K562 (cell line): Measurements from ENCODE around the gene AAMP. TPM values are rescaled to one million over a fixed set of nuclear protein-coding genes. Genes with fewer than 3 reads are reported as not detected.

Source experiments
- ATAC-seq: fragments of 200-7000 bp; cut with Tn5 transposase; 3 replicates; pipeline ENCODE4 v1.9.1; 2020; ENCODE audit warnings: moderate library complexity
- BruUV-seq: library from RNA; stranded (reverse); fragments of 400-500 nt; replicated peaks from 2 replicates; lab custom pipeline; 2021; lab: Mats Ljungman, UMichigan
- CTCF ChIA-PET: fragments of 300-600 bp; formaldehyde crosslinking; extraction: SDS; loops from one replicate; lab custom pipeline; 2021; ENCODE audit warnings: low intra/inter-chr PET ratio; lab: Yijun Ruan, JAX
- POLR2A ChIA-PET: fragments of 300-600, 350-650 bp; sonication (Branson Sonifier 250); formaldehyde crosslinking; extraction: SDS; loops from one replicate; lab custom pipeline; 2021; ENCODE audit warnings: antibody characterized with exemption, inconsistent platforms; lab: Yijun Ruan, JAX
- DNase-seq, 4 experiments: peaks; one replicate each; pipeline versions ENCODE4 v3.0.0 to v3.0.0-alpha.2; 2011 to 2018; ENCODE audit warnings: low spot score in 3 of 4, mixed read lengths in 3 of 4; ENCODE audit errors: extremely low read depth in 1 of 4
- FAIRE-seq: peaks from 2 replicates; lab custom pipeline; 2011; peaks lifted over from hg19 to GRCh38; lab: Jason Lieb, UNC
- H2AFZ ChIP-seq: 2 replicates; pipeline ENCODE4 v1.6.0; 2011; ENCODE audit warnings: low read depth, low read length, control low read depth, inconsistent platforms
- H3K27ac ChIP-seq: fragments of 200-600 bp; 3 replicates; pipeline ENCODE4 v1.8.0; 2011; ENCODE audit warnings: low read depth, mild to moderate bottlenecking, control low read depth, inconsistent platforms, low read length, moderate library complexity, mixed read lengths; ENCODE audit errors: extremely low read depth
- H3K27me3 ChIP-seq, 2 experiments: fragments of 300-600 bp in 1 of 2; 2 replicates in 1 of 2; 3 replicates in 1 of 2; pipeline versions ENCODE4 v1.6.0 to v1.8.0; 2011; ENCODE audit warnings: inconsistent platforms in 2 of 2, low read length in 2 of 2, mild to moderate bottlenecking in 1 of 2, mixed read lengths in 1 of 2, moderate library complexity in 1 of 2; ENCODE audit not compliant: control insufficient read depth in 2 of 2, insufficient read depth in 2 of 2
- H3K36me3 ChIP-seq: fragments of 300-600 bp; 3 replicates; pipeline ENCODE4 v1.8.0; 2011; ENCODE audit warnings: mild to moderate bottlenecking, low read length, inconsistent platforms; ENCODE audit not compliant: control insufficient read depth, insufficient read depth
- H3K4me1 ChIP-seq, 2 experiments: fragments of 200-600 bp in 1 of 2; replicated peaks in 1 of 2; 2 replicates in 1 of 2; 3 replicates in 1 of 2; pipeline versions ENCODE4 v1.5.1 to v1.8.0; 2011; ENCODE audit warnings: inconsistent platforms in 2 of 2, low read length in 2 of 2, mild to moderate bottlenecking in 1 of 2, mixed read lengths in 1 of 2, moderate library complexity in 1 of 2; ENCODE audit not compliant: control insufficient read depth in 2 of 2, insufficient read depth in 2 of 2
- H3K4me2 ChIP-seq: 2 replicates; pipeline ENCODE4 v1.6.1; 2011; ENCODE audit warnings: low read length, control low read depth, inconsistent platforms, mixed read lengths; ENCODE audit not compliant: insufficient read depth
- H3K4me3 ChIP-seq: fragments of 200-600 bp; sonication (generic), shearing (Covaris generic); 2 replicates; pipeline ENCODE4 v1.5.1; 2016; ENCODE audit warnings: control low read depth, inconsistent platforms
- H3K79me2 ChIP-seq: fragments of 200-600 bp; 3 replicates; pipeline ENCODE4 v1.8.0; 2011; ENCODE audit warnings: low read length, inconsistent platforms; ENCODE audit not compliant: control insufficient read depth, insufficient read depth
- H3K9ac ChIP-seq, 2 experiments: 2 replicates each; pipeline versions ENCODE4 v1.6.0 to v1.6.1; 2011; ENCODE audit warnings: low read depth in 2 of 2, low read length in 2 of 2, control low read depth in 1 of 2, inconsistent platforms in 1 of 2, mild to moderate bottlenecking in 1 of 2, mixed read lengths in 1 of 2; ENCODE audit not compliant: insufficient read depth in 1 of 2
- H3K9me1 ChIP-seq: one replicate; pipeline ENCODE4 v1.6.0; 2011; ENCODE audit warnings: inconsistent platforms, mild to moderate bottlenecking, low read length, moderate library complexity; ENCODE audit not compliant: control insufficient read depth, insufficient read depth
- H3K9me3 ChIP-seq: replicated peaks from 2 replicates; pipeline ENCODE4 v1.5.1; 2011; ENCODE audit warnings: low read depth, low read length, inconsistent platforms; ENCODE audit not compliant: control insufficient read depth, insufficient read depth
- H4K20me1 ChIP-seq: replicated peaks from 2 replicates; pipeline ENCODE4 v1.6.1; 2011; ENCODE audit warnings: low read length, inconsistent platforms, mixed read lengths; ENCODE audit not compliant: control insufficient read depth, insufficient read depth
- ZNF121 ChIP-seq: sonication (generic); formaldehyde crosslinking; conservative IDR thresholded peaks from 2 replicates; pipeline ENCODE4 v1.8.0; 2022; ENCODE audit warnings: missing genetic modification reagents
- ZNF407 ChIP-seq: fragments of 450-650 bp; IDR thresholded peaks from 2 replicates; pipeline ENCODE4 v1.6.1; 2016; ENCODE audit warnings: low read depth
- WGBS: fragments of 100-300 bp; shearing (Covaris generic); methylation state at CpG from one replicate; pipeline ENCODE4 v1.1.6; 2016; ENCODE audit warnings: low coverage, mixed read lengths; ENCODE audit not compliant: insufficient coverage; ENCODE audit errors: missing lambda C conversion rate; 5-methylcytosine and 5-hydroxymethylcytosine counted together
- in situ Hi-C: fragments of 300-500 bp; cut with MboI; formaldehyde crosslinking; loops from 4 replicates; pipeline ENCODE4 v1.15.0; 2018; ENCODE audit warnings: inconsistent platforms, mixed read lengths
- intact Hi-C: fragments of 100-400 bp; cut with micrococcal nuclease; formaldehyde crosslinking; loops from 2 replicates; pipeline ENCODE4 v1.14.2; 2022
- polyA plus RNA-seq, 8 experiments: library from polyadenylated mRNA; depleted of rRNA in 4 of 8; stranded (reverse) in 5 of 8; unstranded in 3 of 8; fragments of >200 nt; fragmentation: Nextera tagmentation in 2 of 8; fragmentation: Illumina TruSeq in 1 of 8; extraction: Ambion mirVana in 2 of 8; extraction: Trizol in 1 of 8; gene quantifications; 2 replicates each; pipeline versions ENCODE4 v1.2.1 to v1.2.3, GENCODE V29; 2011 to 2014; ENCODE audit warnings: inconsistent platforms in 1 of 8, missing spikeins in 1 of 8
- total RNA-seq, 7 experiments: library from RNA; depleted of rRNA in 6 of 7; stranded (reverse); fragments of >200 nt in 6 of 7; fragmentation: Illumina TruSeq in 2 of 7; extraction: Trizol in 2 of 7; gene quantifications; 2 replicates each; pipeline versions ENCODE4 v1.2.1 to v1.2.3, GENCODE V29; 2011 to 2021; ENCODE audit warnings: low replicate concordance in 1 of 7

Gene AAMP
- total and polyA plus RNA-seq, 9 of the 15 experiments (the other 6 are each of a cell fraction or from before 2014, with no cell fraction given): 5.7 to 197 (median 94.1) TPM

- peak overlapping the region; percentile 86; the same call in 1 of the 2 replicates for H2AFZ ChIP-seq
- no peak overlapping the region; the same call in 2 of the 3 replicates for H3K27ac ChIP-seq
- H3K4me3 ChIP-seq: no peak overlapping the region
- H3K9me1 ChIP-seq: no peaks in the 10 kb centered on the region
- 86% methylated on average over 12 of the region's 13 CpGs for WGBS
- FAIRE-seq (no peak), ATAC-seq (no peak)
- peaks cover 33% of the 10 kb centered on the region; the same call in 2 of the 3 replicates for H3K36me3 ChIP-seq
- TF ChIP-seq ZNF407 (no peak), ZNF121 (peak; percentile 39; the same call in 1 of the 2 replicates)
- TF ChIP-seq, all 486 proteins: peak for 1
- BruUV-seq: no TSS peak
- ChIA-PET CTCF (interaction anchor here (1.1 kb wide), 1 partner anchor 71 kb away, joined by 8 read pairs; no protein-coding TSS in a partner anchor), POLR2A (interaction anchor here (0.5 to 1.5 kb wide), 7 partner anchors 9 to 79 kb away, joined by 3 to 7 read pairs (median 3); no protein-coding TSS in a partner anchor)
- no peaks in the 10 kb centered on the region for H3K27me3 ChIP-seq
- intact Hi-C loops: loop anchor here (2.0 to 5.0 kb wide), 2 partner anchors 70 to 89 kb away; partner anchors contain the start of gene CXCR1
- DNase-seq: no peak
- peaks cover 0 to 3% of the 10 kb centered on the region in 2 experiments; a peak in 3 of 5 replicates for H3K4me1 ChIP-seq
- H4K20me1 ChIP-seq: no peaks in the 10 kb centered on the region
- H3K9me3 ChIP-seq: no peaks in the 10 kb centered on the region
- H3K79me2 ChIP-seq: no peaks in the 10 kb centered on the region
- in situ Hi-C loops: loop anchor here (5.0 kb wide), 1 partner anchor 89 kb away; the partner anchor contains the start of gene CXCR1
- H3K4me2 ChIP-seq: no peak overlapping the region
- no peak overlapping the region for H3K9ac ChIP-seq
These were observed 13.2 kb downstream of the AAMP start for GRCh38 chr2:218256612-218257350.
